HEK293 (cell line): ENCODE results near the gene MPDU1.

ENCODE experiments used
- CTCF ChIA-PET: fragments of 350-600 bp; formaldehyde crosslinking; extraction: SDS; loops from one replicate; lab custom pipeline; 2021; ENCODE audit warnings: antibody characterized with exemption; lab: Yijun Ruan, JAX
- POLR2A ChIA-PET: fragments of 300-600 bp; formaldehyde crosslinking; extraction: SDS; loops from one replicate; lab custom pipeline; 2020; ENCODE audit warnings: antibody characterized with exemption, inconsistent platforms; lab: Yijun Ruan, JAX
- H3K27ac ChIP-seq: fragments of 200-500 bp; sonication (Bioruptor generic); 2 replicates; pipeline ENCODE4 v1.5.1; 2014; ENCODE audit warnings: low read depth, low read length, control low read depth, inconsistent platforms; ENCODE audit errors: extremely low read depth
- H3K36me3 ChIP-seq, 2 experiments: fragments of 200-500 bp in 1 of 2; sonication (Bioruptor generic) in 1 of 2; 1 replicate in 1 of 2; 2 replicates in 1 of 2; pipeline ENCODE4 v1.5.1; 2014 to 2017; ENCODE audit warnings: inconsistent platforms in 2 of 2, low read length in 2 of 2; ENCODE audit not compliant: control insufficient read depth in 2 of 2, insufficient read depth in 1 of 2
- H3K4me1 ChIP-seq: fragments of 200-500 bp; sonication (Bioruptor generic); 2 replicates; pipeline ENCODE4 v1.5.1; 2014; ENCODE audit warnings: mild to moderate bottlenecking, low read length, inconsistent platforms; ENCODE audit not compliant: control insufficient read depth, insufficient read depth
- H3K4me3 ChIP-seq: 2 replicates; pipeline ENCODE4 v1.5.1; 2011; ENCODE audit warnings: low read depth, mild to moderate bottlenecking, control low read depth, low read length, moderate library complexity
- H3K9me3 ChIP-seq: fragments of 200-500 bp; sonication (Bioruptor generic); 2 replicates; pipeline ENCODE4 v1.5.1; 2014; ENCODE audit warnings: low read depth, low read length, inconsistent platforms; ENCODE audit not compliant: control insufficient read depth, insufficient read depth
- MEIS1 ChIP-seq: sonication (generic); formaldehyde crosslinking; IDR thresholded peaks from 2 replicates; pipeline ENCODE4 v1.8.1; 2022; ENCODE audit warnings: missing genetic modification reagents, mild to moderate bottlenecking, borderline replicate concordance
- MYNN ChIP-seq: fragments of 450-650 bp; formaldehyde crosslinking; IDR thresholded peaks from 2 replicates; pipeline ENCODE4 v1.5.1; 2016; ENCODE audit warnings: missing biosample characterization, missing genetic modification characterization, borderline replicate concordance
- SETDB1 ChIP-seq: IDR thresholded peaks from one replicate; pipeline ENCODE4 v1.6.1; 2017; ENCODE audit warnings: mild to moderate bottlenecking, low read length, moderate library complexity, mixed read lengths; ENCODE audit not compliant: insufficient read length
- SP7 ChIP-seq: fragments of 450-650 bp; formaldehyde crosslinking; IDR thresholded peaks from 2 replicates; pipeline ENCODE4 v1.5.1; 2016; ENCODE audit warnings: missing biosample characterization, missing genetic modification characterization
- YY1 ChIP-seq: fragments of 450-650 bp; formaldehyde crosslinking; IDR thresholded peaks from 2 replicates; pipeline ENCODE4 v1.5.1; 2018; ENCODE audit warnings: missing biosample characterization, missing genetic modification characterization
- YY2 ChIP-seq: fragments of 450-650 bp; formaldehyde crosslinking; IDR thresholded peaks from 2 replicates; pipeline ENCODE4 v1.5.1; 2016; ENCODE audit warnings: missing biosample characterization, missing genetic modification characterization
- ZBTB21 ChIP-seq: fragments of 450-650 bp; formaldehyde crosslinking; IDR thresholded peaks from 2 replicates; pipeline ENCODE4 v1.5.1; 2017; ENCODE audit warnings: missing biosample characterization, missing genetic modification characterization
- ZNF140 ChIP-seq: fragments of 450-650 bp; formaldehyde crosslinking; IDR thresholded peaks from 2 replicates; pipeline ENCODE4 v1.5.1; 2016; ENCODE audit warnings: missing biosample characterization, missing genetic modification characterization
- ZNF184 ChIP-seq: fragments of 450-650 bp; IDR thresholded peaks from 2 replicates; pipeline ENCODE4 v1.5.1; 2018; ENCODE audit warnings: missing biosample characterization, mild to moderate bottlenecking, missing genetic modification characterization
- ZNF544 ChIP-seq: fragments of 450-650 bp; formaldehyde crosslinking; IDR thresholded peaks from 2 replicates; pipeline ENCODE4 v1.5.0; 2017; ENCODE audit warnings: missing biosample characterization, missing genetic modification characterization
- ZNF571 ChIP-seq: fragments of 450-650 bp; formaldehyde crosslinking; IDR thresholded peaks from 2 replicates; pipeline ENCODE4 v1.5.0; 2017; ENCODE audit warnings: missing biosample characterization, missing genetic modification characterization
- ZNF621 ChIP-seq: fragments of 450-650 bp; formaldehyde crosslinking; IDR thresholded peaks from 2 replicates; pipeline ENCODE4 v1.5.1; 2017; ENCODE audit warnings: missing biosample characterization, missing genetic modification characterization
- ZNF626 ChIP-seq: fragments of 450-650 bp; sonication (Bioruptor Pico); formaldehyde crosslinking; IDR thresholded peaks from 2 replicates; pipeline ENCODE4 v1.5.1; 2018; ENCODE audit warnings: missing biosample characterization, missing genetic modification characterization, inconsistent platforms
- ZNF658 ChIP-seq: fragments of 450-650 bp; formaldehyde crosslinking; IDR thresholded peaks from 2 replicates; pipeline ENCODE4; 2016; ENCODE audit warnings: missing biosample characterization, missing genetic modification characterization
- ZNF664 ChIP-seq: fragments of 450-650 bp; formaldehyde crosslinking; IDR thresholded peaks from 2 replicates; pipeline ENCODE4 v1.5.1; 2016; ENCODE audit warnings: missing biosample characterization, missing genetic modification characterization
- ZNF677 ChIP-seq: fragments of 450-650 bp; IDR thresholded peaks from 2 replicates; pipeline ENCODE4 v1.5.0; 2018; ENCODE audit warnings: missing biosample characterization, mild to moderate bottlenecking, missing genetic modification characterization, moderate library complexity
- TF ChIP-seq, protein P1 (sequence below): fragments of 450-650 bp; formaldehyde crosslinking; IDR thresholded peaks from 2 replicates; pipeline ENCODE4 v1.5.1; 2016; ENCODE audit warnings: missing biosample characterization, missing genetic modification characterization
- TF ChIP-seq, protein P2 (sequence below): sonication (generic); formaldehyde crosslinking; IDR thresholded peaks from 2 replicates; pipeline ENCODE4 v1.8.1; 2022; ENCODE audit warnings: mild to moderate bottlenecking, moderate library complexity, missing genetic modification reagents
- TF ChIP-seq, protein P3 (sequence below): fragments of 450-650 bp; formaldehyde crosslinking; conservative IDR thresholded peaks from 2 replicates; pipeline ENCODE4 v1.5.1; 2016; ENCODE audit warnings: low read depth, missing biosample characterization, missing genetic modification characterization
- TF ChIP-seq, protein P4 (sequence below): fragments of 450-650 bp; formaldehyde crosslinking; IDR thresholded peaks from 2 replicates; pipeline ENCODE4 v1.5.1; 2016; ENCODE audit warnings: missing biosample characterization, missing genetic modification characterization
- TF ChIP-seq, protein P5 (sequence below): fragments of 450-650 bp; formaldehyde crosslinking; IDR thresholded peaks from 2 replicates; pipeline ENCODE4; 2016; ENCODE audit warnings: missing biosample characterization, missing genetic modification characterization

MPDU1 gene

DNA sequence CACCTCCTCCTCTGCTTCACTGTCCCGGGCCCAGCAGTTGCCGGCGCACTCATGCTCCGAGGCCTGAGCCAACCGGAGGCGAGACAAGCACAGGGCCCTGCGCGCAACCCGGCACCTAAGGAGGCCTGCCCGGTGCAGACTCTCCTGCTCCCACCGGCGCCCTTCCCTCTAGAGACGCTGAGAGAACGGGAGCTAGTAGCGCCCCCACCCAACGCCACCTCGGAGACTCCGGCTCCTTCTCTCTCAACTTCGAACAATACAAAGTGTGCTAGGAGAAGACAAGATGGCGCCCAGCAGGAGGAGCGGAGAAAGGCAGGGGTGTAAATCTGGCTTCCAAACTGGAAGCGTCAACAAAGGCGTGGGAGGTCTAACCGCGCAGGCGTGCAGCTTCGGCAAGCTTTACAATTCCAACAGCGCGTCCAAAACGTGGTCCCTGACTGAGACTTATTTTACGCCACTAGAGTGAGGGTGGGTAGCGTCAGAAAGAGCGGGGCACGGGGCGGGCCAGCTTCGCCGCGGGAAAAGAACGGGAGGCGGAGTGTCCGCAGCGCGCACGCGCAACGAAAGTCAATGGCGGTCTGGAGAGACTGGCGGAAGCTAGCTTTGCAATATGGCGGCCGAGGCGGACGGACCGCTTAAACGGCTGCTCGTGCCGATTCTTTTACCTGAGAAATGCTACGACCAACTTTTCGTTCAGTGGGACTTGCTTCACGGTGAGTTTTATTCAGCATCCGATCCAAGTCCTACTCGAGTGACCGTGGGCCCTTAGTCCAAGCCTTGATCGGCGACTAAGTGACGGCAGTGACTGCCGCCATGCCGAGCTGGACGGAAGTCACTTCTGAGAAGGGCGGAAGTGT is at the start of gene MPDU1:
MPDU1 (plus strand) TSS at position 600 of the 857 bp plus-strand sequence; CDS start at position 611, 11 bp downstream.
- peaks cover 0 to 61% of the 10 kb centered on the region in 2 experiments; a peak in 1 of 3 replicates for H3K36me3 ChIP-seq
- H3K27ac ChIP-seq, result peak within 1 kb of the TSS; percentile 95
- no peaks in the 10 kb centered on the region for H3K9me3 ChIP-seq
- H3K4me3 ChIP-seq, result peak within 1 kb of the TSS; percentile 86
- ChIA-PET POLR2A (interaction anchor here (0.6 to 5.5 kb wide), 26 partner anchors 8 to 332 kb away, joined by 3 to 98 read pairs (median 6); partner anchors contain the start of genes ATP1B2, DNAH2, FXR2 and NEURL4), CTCF (interaction anchor here (0.7 to 2.7 kb wide), 8 partner anchors 9 to 160 kb away, joined by 3 to 18 read pairs (median 4); partner anchors contain the start of genes TP53 and WRAP53)
- peaks cover 8% of the 10 kb centered on the region; the same call in 1 of the 2 replicates for H3K4me1 ChIP-seq
- TF ChIP-seq ZNF140 (tag by site-specific recombination) (no peak), ZNF626 (tag by site-specific recombination) (no peak), SETDB1 (peak; percentile 13), ZNF571 (tag by site-specific recombination) (no peak), ZNF621 (tag by site-specific recombination) (no peak), YY2 (tag by site-specific recombination) (peak; percentile 100), ZNF664 (tag by site-specific recombination) (no peak), MEIS1 (CRISPR knock-in tag) (no peak), ZNF658 (tag by site-specific recombination) (no peak), SP7 (tag by site-specific recombination) (peak; percentile 82), YY1 (tag by site-specific recombination) (peak; percentile 99), ZNF677 (tag by site-specific recombination) (no peak), ZBTB21 (tag by site-specific recombination) (no peak; the same call in 1 of the 2 replicates), ZNF544 (tag by site-specific recombination) (no peak), ZNF184 (tag by site-specific recombination) (no peak; the same call in 1 of the 2 replicates), MYNN (tag by site-specific recombination) (no peak)
- TF ChIP-seq, protein P1, sequence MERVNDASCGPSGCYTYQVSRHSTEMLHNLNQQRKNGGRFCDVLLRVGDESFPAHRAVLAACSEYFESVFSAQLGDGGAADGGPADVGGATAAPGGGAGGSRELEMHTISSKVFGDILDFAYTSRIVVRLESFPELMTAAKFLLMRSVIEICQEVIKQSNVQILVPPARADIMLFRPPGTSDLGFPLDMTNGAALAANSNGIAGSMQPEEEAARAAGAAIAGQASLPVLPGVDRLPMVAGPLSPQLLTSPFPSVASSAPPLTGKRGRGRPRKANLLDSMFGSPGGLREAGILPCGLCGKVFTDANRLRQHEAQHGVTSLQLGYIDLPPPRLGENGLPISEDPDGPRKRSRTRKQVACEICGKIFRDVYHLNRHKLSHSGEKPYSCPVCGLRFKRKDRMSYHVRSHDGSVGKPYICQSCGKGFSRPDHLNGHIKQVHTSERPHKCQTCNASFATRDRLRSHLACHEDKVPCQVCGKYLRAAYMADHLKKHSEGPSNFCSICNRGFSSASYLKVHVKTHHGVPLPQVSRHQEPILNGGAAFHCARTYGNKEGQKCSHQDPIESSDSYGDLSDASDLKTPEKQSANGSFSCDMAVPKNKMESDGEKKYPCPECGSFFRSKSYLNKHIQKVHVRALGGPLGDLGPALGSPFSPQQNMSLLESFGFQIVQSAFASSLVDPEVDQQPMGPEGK, result peak; percentile 76
- TF ChIP-seq, protein P2, sequence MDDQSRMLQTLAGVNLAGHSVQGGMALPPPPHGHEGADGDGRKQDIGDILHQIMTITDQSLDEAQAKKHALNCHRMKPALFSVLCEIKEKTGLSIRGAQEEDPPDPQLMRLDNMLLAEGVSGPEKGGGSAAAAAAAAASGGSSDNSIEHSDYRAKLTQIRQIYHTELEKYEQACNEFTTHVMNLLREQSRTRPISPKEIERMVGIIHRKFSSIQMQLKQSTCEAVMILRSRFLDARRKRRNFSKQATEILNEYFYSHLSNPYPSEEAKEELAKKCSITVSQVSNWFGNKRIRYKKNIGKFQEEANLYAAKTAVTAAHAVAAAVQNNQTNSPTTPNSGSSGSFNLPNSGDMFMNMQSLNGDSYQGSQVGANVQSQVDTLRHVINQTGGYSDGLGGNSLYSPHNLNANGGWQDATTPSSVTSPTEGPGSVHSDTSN (CRISPR knock-in tag), result no peak; the same call in 1 of the 2 replicates
- TF ChIP-seq, protein P3, sequence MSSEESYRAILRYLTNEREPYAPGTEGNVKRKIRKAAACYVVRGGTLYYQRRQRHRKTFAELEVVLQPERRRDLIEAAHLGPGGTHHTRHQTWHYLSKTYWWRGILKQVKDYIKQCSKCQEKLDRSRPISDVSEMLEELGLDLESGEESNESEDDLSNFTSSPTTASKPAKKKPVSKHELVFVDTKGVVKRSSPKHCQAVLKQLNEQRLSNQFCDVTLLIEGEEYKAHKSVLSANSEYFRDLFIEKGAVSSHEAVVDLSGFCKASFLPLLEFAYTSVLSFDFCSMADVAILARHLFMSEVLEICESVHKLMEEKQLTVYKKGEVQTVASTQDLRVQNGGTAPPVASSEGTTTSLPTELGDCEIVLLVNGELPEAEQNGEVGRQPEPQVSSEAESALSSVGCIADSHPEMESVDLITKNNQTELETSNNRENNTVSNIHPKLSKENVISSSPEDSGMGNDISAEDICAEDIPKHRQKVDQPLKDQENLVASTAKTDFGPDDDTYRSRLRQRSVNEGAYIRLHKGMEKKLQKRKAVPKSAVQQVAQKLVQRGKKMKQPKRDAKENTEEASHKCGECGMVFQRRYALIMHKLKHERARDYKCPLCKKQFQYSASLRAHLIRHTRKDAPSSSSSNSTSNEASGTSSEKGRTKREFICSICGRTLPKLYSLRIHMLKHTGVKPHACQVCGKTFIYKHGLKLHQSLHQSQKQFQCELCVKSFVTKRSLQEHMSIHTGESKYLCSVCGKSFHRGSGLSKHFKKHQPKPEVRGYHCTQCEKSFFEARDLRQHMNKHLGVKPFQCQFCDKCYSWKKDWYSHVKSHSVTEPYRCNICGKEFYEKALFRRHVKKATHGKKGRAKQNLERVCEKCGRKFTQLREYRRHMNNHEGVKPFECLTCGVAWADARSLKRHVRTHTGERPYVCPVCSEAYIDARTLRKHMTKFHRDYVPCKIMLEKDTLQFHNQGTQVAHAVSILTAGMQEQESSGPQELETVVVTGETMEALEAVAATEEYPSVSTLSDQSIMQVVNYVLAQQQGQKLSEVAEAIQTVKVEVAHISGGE, result peak; percentile 99
- TF ChIP-seq, protein P4, sequence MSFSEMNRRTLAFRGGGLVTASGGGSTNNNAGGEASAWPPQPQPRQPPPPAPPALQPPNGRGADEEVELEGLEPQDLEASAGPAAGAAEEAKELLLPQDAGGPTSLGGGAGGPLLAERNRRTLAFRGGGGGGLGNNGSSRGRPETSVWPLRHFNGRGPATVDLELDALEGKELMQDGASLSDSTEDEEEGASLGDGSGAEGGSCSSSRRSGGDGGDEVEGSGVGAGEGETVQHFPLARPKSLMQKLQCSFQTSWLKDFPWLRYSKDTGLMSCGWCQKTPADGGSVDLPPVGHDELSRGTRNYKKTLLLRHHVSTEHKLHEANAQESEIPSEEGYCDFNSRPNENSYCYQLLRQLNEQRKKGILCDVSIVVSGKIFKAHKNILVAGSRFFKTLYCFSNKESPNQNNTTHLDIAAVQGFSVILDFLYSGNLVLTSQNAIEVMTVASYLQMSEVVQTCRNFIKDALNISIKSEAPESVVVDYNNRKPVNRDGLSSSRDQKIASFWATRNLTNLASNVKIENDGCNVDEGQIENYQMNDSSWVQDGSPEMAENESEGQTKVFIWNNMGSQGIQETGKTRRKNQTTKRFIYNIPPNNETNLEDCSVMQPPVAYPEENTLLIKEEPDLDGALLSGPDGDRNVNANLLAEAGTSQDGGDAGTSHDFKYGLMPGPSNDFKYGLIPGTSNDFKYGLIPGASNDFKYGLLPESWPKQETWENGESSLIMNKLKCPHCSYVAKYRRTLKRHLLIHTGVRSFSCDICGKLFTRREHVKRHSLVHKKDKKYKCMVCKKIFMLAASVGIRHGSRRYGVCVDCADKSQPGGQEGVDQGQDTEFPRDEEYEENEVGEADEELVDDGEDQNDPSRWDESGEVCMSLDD (tag by site-specific recombination), result no peak
- TF ChIP-seq, protein P5, sequence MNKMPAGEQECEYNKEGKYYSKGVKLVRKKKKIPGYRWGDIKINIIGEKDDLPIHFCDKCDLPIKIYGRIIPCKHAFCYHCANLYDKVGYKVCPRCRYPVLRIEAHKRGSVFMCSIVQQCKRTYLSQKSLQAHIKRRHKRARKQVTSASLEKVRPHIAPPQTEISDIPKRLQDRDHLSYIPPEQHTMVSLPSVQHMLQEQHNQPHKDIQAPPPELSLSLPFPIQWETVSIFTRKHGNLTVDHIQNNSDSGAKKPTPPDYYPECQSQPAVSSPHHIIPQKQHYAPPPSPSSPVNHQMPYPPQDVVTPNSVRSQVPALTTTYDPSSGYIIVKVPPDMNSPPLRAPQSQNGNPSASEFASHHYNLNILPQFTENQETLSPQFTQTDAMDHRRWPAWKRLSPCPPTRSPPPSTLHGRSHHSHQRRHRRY, result no peak
